HG03066 (cell line): Measurements from ENCODE around the gene OR51F1.
"Not testable (repeated sequence)": the region's sequence is repeated elsewhere in the genome, so short reads cannot be mapped to it uniquely, and the experiment has no call there.

Experiments used
- ATAC-seq: cut with Tn5 transposase; IDR thresholded peaks from one replicate; pipeline ENCODE4 v1.9.1; 2021; ENCODE audit warnings: low read depth; ENCODE audit not compliant: unreplicated experiment

OR51F1 gene

DNA sequence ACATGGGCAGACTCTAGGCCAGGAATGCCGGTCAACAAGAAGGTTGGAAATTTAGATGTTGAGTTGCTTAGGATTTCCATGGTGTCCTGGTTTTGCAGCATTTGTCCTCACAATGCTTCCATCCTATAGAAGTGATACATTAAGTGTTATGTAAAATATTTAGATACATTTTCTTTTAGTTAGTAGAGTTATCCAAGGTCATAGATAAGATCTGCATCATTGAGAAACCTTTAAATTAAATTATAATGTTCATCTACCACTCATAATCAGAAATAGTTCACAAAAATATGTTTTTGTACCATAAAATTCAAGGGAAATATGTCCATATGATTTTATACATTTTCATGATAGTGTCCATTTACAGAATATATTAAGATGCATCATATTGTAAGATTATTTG lies at the start of gene OR51F1:
OR51F1 (minus strand) TSS at position 101 of the 400 bp plus-strand sequence; CDS start at position 101, 0 bp downstream.
- no peak for ATAC-seq

DNA sequence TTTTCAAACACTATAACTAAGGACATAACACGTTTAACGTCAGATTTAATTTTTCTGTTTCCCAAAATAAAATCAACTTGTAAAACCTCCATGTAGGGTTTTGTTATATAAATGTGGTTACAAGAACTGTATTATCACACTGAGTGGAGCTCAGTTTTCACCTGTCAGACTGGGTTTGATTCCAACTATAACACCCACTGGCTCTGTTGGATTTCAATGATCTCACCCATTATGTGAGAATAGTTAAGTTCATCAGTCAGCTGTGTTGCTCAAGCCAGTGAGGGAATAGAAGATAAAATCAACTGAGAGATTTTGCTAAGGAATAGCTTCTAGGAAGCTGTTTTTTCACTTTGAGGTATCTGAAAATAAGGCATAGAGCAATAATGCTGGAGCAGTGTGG lies 39.5 kb upstream of the OR51F1 start:
- ATAC-seq = no peak

DNA sequence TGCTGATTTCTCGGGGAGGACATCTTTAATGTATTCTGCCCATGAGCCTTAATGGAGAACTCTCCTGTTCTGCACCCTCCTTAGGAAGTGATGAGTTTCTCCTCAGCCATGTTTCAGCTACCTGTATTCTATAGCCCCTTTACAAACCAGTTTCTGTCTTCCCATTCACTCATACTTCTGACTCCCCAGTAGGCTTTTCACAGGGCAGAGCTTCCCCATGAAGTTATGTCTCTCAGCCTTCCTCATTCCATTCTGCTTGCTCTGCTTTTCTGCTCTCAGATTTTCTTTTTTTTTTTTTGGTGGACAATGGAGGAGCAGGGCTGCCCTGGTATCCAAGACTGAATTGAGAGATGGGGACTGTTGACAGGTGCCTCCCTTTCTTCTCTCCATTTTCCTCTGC lies 38.7 kb upstream of the OR51F1 start:
- no peak for ATAC-seq

- no peak for ATAC-seq
Observed at GRCh38 chr11:4804280-4804679, 34.5 kb upstream of the OR51F1 start, which contains the start of gene OR52R1. TSS of gene OR52R1 (minus strand) at chr11:4804380. CDS start at chr11:4804380, 0 bp downstream.

- ATAC-seq = not testable (repeated sequence)
Observed at GRCh38 chr11:4801316-4801715, 31.6 kb upstream of the OR51F1 start.

DNA sequence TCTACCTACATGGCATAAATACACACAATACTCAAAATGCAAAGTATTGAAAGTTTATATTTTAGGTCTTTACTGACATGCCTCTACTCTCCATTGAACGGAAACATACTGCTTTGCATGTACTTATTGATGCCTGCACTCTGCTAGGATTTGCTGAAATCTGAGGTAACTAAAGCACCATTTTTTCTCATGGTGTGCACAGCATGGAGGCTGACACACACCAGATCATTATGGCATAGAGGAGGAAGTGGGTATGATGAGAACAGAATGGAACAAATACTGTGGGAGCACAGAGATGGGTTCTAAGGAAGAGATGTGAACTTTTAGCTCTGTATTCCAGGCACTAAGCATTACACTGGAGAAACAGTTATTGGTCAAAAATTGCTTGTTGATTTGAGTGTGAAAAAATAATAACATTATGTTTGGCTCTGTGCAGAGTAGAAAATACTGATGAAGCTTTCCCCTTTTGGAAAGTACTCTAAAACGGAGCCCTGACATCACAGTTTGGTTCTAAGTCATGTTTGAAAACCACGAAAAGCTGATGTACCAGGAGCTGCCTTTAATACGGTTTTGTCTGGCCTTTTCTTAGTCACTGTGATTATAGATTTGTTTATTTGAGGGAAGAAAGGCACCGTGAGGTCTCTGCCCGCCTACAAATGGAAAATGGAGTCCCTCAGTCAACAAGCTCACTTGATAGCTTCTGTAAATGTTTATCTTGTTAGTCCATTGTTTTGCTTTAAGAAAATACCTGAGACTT lies 28.9 kb upstream of the OR51F1 start:
- no peak for ATAC-seq

GRCh38 chr11:4797206-4797605 lies 27.5 kb upstream of the OR51F1 start:
- ATAC-seq = no peak

DNA sequence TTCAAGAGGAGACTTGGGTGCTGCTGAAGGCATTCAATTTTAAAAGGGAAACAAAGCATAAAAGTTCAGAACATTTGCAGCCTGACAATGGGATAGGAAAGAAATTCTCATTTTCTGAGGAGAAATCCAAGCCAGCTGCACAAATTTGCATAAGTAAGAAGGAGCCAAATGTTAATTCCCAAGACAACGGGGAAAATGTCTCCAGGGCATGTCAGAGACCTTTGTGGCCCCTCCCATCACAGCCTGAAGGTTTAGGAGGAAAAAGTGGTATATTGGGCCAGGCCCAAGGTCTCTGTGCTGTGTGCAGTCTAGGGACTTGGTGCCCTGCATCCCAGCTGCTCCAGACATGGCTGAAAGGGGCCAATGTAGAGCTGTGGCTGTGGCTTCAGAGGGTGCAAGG lies 12.7 kb upstream of the OR51F1 start:
- no peak for ATAC-seq

GRCh38 chr11:4768094-4768493 lies 1.6 kb downstream of the OR51F1 start:
- ATAC-seq = no peak

- no peak for ATAC-seq
Observed at GRCh38 chr11:4766420-4767043, 3.2 kb downstream of the OR51F1 start.

GRCh38 chr11:4763096-4763495 lies 6.6 kb downstream of the OR51F1 start:
- no peak for ATAC-seq

DNA sequence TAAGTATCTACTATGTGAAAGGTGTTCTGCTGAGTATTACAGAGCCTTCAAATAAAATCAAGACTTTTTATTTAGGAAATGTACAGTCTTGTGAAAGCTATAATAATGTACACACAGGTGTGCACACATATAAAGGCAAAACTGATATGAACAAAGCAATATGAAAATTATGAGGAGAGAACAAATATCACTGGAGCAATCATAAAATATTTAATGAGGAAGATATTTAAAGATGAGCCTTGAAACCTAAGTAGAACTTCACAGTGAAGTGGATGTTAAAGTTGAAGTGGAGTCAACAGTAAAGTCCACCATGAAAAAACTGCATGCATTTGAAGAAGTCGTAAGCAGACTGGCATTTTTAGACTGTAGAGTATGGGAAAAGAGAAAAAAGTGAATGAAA lies 18.5 kb downstream of the OR51F1 start:
- no peak for ATAC-seq

- ATAC-seq = no peak
Observed at GRCh38 chr11:4748438-4748837, 21.3 kb downstream of the OR51F1 start.

- no peak for ATAC-seq
Observed at GRCh38 chr11:4740735-4741134, 29.0 kb downstream of the OR51F1 start.

GRCh38 chr11:4727171-4727570 lies 42.6 kb downstream of the OR51F1 start:
- ATAC-seq = no peak

- not testable (repeated sequence) for ATAC-seq
Observed at GRCh38 chr11:4722616-4723534, 46.9 kb downstream of the OR51F1 start.
